Occipital lobe (tissue), 2 donors: ENCODE measurements around the gene FMNL1. TPM values are rescaled to one million over a fixed set of nuclear protein-coding genes. Genes with fewer than 3 reads are reported as not detected.
"Not testable (repeated sequence)": the region's sequence is repeated elsewhere in the genome, so short reads cannot be mapped to it uniquely, and the experiment has no call there.

ENCODE experiments used
- DNase-seq: peaks from one replicate; lab custom pipeline; 2025; lab: John Stamatoyannopoulos, UW
- total RNA-seq: library from RNA; depleted of rRNA; stranded (reverse); fragments of >200 nt; gene quantifications from one replicate; pipeline ENCODE4 v1.2.3, GENCODE V29; 2014

The FMNL1 gene
- total RNA-seq, 1 donor from 2014 or later, result 1.9 TPM

DNA sequence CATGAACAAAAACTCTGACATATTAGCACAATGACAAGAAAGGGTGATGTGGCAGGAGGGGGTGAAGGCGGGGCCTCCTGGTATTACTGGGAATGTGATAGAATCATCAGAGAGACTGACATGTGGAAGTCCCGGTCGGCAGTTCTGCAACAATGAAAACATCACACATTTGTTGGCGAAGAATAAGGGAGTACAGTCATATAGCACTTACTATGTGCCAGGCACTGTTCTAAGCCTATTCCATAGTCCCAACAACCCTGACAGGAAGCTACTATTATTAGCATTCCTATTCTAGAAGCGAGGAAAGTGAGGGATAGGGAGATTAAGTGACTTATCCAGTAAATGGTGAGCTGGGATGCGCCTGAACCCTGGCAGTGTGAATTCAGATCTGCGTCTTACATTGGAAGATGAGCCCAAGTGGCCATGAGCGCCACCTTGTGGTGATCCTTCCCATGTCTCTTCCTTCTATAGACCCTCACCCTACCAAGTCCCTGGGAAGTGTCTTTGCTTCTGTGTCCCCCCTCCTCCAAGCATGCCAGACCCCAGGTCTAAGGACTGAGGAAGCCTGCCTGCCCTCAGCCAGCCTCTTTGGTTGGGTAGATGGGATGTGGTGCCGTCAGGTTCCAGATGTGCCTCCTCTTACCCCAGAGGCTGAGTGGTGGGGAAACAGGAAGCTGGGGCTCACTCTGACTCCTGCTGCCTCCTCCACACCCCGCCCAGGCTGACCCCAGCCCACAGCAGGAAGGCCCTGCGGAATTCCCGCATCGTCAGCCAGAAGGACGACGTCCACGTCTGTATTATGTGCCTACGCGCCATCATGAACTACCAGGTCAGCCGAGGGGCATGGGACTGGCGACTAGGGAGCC lies 14.0 kb downstream of the FMNL1 start:
- DNase-seq, result no peak

DNA sequence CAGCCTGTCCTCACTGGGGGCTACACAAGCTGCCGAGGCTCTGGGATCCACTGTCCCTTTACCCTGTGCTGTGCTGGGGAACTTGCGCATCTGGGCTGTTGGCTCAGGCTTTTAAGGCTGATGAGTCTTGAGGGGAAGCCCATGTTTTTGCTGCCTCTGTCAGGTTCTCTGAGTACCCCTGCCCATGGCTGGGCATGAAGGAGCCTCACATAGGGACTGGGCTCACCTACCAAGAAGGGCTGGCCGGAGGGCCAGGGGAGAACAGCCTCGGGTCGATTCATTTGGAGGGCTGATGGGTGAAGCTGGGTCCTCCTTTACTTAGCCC lies 14.6 kb downstream of the FMNL1 start:
- no peak for DNase-seq

- DNase-seq, result no peak
These were observed 16.0 kb downstream of the FMNL1 start for GRCh38 chr17:45237686-45238085.

- DNase-seq, result no peak
These were observed 16.6 kb downstream of the FMNL1 start for GRCh38 chr17:45238155-45238774.

DNA sequence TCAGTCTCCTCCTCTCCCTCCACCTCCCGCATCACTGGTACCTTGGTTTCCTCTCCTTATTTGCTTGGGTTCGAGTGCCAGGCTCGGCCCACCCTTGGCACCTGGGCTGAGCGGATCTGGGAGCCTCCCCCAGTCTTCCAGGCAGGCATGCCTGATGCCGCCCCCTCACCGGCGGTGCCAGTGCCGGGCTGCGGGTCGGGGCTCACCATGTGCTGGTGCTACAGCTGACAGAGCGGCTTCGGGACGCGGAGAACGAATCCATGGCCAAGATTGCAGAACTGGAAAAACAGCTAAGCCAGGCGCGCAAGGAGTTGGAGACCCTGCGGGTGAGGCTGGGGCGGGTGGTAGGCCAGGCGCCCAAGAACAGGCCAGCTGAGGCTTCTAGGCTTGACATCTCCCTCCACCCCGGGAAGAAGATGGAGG lies 19.2 kb downstream of the FMNL1 start:
- peak; percentile 54 for DNase-seq

- DNase-seq, result no peak
These were observed 19.8 kb downstream of the FMNL1 start for GRCh38 chr17:45241328-45242028.

GRCh38 chr17:45242029-45242414 lies 20.3 kb downstream of the FMNL1 start:
- no peak for DNase-seq

DNA sequence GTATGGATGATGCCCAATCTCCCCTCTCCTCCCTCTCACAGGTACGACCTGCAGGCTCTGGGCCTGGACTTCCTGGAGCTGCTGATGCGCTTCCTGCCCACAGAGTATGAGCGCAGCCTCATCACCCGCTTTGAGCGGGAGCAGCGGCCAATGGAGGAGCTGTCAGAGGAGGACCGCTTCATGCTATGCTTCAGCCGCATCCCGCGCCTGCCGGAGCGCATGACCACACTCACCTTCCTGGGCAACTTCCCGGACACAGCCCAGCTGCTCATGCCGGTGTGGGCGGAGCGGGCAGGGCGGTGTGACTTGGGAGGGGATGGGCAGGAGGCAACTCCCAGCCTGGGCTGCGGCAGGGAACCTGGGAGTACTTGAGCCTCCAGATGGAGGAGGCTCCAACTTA lies 22.1 kb downstream of the FMNL1 start:
- no peak for DNase-seq

DNA sequence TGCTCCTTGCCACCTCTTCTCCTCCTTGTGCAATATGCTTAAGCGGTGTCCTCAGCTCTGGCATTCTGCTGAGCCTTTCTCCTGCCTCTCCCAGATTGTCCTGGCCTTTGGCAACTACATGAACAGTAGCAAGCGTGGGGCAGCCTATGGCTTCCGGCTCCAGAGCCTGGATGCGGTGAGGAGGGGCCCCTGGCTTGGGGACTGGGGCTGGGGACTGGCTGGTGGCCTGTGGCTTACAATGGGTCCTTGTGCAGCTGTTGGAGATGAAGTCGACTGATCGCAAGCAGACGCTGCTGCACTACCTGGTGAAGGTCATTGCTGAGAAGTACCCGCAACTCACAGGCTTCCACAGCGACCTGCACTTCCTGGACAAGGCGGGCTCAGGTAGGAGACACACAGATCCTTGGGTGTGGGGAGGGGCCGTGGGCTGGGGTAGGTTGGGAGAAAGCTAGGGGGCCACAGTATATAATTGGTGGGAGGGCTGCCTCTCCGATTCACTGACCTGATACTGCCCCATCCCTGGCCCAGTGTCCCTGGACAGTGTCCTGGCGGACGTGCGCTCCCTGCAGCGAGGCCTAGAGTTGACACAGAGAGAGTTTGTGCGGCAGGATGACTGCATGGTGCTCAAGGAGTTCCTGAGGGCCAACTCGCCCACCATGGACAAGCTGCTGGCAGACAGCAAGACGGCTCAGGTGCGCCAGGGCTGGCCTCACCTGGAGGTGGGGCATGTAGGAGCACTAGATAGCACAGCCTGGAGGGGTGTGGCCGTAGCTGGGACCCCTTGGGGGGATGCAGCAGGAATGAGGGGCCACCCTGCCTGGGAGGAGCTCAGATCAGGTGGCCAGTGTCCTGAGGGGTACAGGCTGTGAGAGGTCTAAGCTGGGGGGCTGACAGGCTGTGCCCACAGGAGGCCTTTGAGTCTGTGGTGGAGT lies 23.3 kb downstream of the FMNL1 start:
- no peak for DNase-seq

DNA sequence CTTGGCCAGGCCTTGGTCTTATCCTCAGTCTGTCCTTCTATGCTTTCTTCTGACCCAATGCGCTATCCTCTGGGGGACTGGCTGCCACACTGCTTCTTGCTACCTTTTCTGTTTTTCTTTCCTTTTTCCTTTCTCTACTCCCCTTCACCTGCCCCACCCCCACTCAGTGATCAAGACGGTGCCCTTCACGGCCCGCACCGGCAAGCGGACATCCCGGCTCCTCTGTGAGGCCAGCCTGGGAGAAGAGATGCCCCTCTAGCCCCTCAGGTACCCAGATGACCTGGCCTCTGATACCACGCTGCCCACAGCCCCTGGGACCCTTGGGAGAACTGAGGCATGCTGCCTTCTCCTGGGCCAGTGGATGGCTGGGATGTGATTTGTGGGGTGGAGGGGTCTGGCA lies 24.7 kb downstream of the FMNL1 start:
- DNase-seq, result no peak

DNA sequence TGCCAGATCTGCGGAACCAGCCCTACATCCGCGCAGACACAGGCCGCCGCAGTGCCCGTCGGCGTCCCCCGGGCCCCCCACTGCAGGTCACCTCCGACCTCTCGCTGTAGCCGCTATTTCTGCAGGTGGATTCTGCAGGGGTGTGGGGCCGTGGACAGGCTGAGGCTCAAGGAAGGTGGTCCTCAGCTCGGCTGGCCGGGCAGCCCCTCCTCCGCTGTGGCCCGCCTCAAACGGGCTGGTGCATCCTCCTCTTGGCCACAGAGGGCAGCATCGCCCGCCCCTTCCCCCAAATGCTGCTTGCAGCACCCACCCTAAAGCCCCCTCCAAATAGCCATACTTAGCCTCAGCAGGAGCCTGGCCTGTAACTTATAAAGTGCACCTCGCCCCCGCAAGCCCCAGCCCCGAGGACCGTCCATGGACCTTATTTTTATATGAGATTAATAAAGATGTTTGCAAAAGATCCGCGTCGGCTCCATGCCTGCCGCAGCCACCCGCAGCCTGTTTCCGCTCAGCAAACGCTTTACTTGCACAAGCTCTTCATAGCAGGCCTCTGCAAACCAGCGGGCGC lies 25.3 kb downstream of the FMNL1 start:
- no peak for DNase-seq

DNA sequence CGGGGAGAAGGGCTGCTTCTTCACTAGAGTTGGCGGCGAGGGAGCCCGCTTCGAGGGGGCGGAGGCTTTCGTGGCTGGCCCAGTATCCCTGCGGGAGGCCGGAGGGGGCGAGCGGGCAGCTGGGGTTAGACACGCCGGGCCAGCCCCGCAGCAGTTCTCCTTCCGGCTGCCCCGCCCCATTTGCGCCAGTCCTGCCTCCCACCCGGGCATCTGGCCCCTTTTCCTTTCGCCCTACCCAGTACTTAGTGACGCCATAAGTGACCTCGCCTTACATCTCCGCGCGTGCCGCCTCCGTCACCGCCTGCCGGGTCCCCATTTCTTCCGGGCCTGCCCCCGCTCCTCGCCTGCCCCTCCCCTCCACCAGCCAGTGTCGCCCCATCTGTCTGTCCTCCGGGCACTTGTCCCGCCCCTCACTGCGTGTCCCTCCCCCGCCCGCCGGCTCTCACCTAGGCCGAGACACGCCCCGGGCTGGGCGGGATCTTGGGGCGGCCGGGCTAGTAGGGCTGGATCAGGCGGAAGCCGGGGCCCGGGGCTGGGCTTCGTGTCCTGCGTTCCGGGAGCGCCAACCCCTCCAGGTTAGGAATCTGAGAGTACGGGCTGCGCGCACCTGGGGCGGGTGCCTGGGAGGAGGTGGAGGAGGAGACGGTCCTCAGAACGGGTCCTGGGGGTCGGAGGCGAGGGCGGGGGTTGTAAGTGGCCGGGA lies 25.9 kb downstream of the FMNL1 start:
- DNase-seq, result peak; percentile 68

DNA sequence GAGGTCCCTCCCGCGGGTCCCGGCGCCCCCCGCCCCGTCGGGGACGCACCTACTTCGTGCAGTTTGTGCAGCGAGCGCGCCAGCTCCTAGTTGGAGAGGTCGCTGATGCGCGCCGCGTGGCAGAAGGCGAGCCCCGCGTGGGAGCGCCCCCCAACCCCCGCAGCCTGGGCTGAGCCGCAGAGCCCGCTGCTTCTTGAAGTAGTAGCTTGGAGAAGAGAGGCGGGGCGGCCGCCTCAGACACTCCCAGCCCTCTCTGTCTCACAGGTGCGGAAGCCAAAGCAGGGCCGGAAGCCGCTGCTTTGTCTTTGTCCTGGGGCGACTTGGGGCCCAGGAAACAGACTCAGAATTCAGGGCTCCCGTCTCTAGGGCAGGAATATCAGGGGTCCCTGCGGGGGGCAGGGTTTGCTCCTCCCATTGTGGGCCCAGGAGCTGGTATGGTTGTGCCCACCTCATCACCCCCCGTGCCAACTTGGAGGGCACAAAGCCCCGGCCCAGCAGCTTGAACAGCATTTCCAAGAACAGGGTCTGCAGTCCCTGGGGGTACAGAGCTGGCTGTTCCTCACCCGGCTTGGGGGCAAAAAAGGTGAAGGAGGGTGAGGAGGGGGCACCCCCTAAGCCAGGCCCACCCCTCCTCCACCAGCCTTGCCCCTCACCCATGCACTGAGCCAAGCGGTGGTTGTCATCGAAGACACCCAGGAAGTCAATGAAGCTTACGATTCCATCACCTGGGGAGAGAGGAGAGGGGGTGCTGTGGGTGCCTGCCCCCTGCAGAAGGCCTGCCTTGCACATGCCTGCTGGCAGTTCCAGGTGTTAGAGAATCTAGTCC lies 26.7 kb downstream of the FMNL1 start:
- DNase-seq, result no peak

DNA sequence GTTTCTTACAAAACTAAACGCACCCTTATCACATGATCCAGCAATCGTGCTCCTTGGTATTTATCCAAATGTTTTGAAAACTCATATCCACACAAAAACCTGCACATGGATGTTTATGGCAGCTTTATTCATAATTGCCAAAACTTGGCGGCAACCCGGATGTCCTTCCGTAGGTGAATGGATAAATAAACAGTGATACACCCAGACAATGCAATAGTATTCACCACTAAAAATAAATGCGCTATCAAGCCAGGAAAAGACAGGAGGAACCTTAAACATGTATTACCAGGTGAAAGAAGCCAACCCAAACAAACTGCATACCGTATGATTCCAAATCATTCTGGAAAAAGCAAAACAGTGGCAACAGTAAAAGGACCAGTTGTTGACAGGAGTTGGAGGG lies 30.2 kb downstream of the FMNL1 start:
- DNase-seq, result no peak

- DNase-seq, result not testable (repeated sequence)
These were observed 31.6 kb downstream of the FMNL1 start for GRCh38 chr17:45253237-45253636.

DNA sequence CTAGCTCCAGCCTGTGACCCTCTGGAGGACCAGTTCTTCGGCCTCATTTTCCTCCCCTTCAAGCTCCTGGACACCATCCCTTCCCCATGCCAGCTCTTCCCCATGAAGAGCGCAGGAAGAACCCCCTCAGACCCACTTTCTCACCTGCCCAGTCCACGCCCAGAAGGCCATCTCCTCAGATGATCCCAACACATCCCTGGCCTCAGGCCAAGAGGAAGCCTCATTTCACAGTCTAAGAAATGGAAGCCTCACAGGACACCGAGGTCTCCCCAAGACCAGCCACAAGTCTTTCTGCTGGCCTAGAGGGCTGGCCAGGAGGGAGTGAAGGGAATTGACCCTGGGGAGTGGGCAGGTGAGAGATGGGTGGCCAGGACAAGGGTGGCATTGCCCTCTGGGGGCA lies 32.2 kb downstream of the FMNL1 start:
- no peak for DNase-seq

DNA sequence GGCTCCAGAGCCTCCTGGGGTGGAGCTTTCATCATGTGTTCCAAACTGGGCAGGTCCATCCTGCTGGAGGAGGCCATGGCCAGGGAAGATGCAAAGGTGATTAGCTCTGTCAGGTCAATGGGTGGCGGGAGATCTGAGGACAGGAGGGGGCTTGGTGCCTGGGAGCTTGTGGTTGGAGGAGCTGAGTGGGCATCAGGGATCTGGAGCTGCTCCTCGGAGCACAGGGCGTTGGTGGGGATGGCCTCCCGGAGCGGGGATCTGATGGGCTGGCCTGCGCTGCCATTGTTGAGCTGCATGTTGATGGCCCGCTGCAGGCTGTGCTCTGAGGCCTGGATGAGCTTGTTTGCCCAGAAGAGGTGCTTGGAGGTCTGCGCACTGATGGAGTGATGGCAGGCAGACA lies 33.7 kb downstream of the FMNL1 start:
- DNase-seq, result no peak

DNA sequence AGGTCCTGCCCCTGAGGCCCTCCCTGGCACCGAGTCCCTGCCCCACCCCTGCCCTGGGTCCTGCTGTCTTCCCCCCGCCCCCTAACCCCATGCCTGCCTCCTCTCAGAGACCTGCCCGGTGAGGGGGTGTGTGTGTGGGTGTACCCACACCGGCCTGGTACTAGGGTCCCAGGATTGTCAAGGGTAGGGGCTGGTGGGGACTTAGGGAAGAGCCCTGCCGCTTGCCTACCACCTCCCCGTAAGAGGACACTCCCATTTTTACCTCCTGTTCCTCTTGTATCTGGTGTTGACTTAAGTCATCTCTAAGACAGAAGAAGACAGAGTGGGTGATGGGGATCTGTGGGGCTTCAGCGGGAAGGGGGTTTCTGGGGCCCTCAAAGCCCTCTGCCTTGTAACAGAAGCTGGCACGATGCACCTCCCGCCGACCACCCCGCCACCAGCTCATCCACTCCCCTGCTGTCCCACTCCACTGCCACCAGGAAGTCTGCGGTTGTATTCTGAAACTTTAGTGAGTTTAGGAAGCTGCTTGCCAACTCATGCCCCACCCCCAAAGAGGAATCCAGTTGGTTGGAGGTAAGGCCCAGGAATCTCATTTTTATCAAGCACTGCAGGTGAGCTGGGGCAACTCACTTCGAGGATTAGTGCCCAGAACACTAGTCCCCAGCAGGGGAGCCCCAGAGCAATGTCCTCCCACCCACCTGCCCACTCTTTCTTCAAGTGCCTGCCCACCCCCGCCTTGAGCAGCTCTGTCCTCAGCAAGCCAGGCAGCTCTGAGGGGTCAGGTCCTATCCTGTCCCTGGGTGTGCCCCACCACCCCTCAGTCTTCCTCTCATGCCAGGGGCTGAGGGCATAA lies 34.7 kb downstream of the FMNL1 start:
- no peak for DNase-seq

GRCh38 chr17:45257115-45257514 lies 35.4 kb downstream of the FMNL1 start:
- no peak for DNase-seq
